HG02981 (cell line): ENCODE results near the gene KIAA1217.

ENCODE experiments used
- ATAC-seq: cut with Tn5 transposase; IDR thresholded peaks from one replicate; pipeline ENCODE4 v1.9.1; 2021; ENCODE audit warnings: mild to moderate bottlenecking, moderate library complexity; ENCODE audit not compliant: unreplicated experiment

Gene KIAA1217

DNA sequence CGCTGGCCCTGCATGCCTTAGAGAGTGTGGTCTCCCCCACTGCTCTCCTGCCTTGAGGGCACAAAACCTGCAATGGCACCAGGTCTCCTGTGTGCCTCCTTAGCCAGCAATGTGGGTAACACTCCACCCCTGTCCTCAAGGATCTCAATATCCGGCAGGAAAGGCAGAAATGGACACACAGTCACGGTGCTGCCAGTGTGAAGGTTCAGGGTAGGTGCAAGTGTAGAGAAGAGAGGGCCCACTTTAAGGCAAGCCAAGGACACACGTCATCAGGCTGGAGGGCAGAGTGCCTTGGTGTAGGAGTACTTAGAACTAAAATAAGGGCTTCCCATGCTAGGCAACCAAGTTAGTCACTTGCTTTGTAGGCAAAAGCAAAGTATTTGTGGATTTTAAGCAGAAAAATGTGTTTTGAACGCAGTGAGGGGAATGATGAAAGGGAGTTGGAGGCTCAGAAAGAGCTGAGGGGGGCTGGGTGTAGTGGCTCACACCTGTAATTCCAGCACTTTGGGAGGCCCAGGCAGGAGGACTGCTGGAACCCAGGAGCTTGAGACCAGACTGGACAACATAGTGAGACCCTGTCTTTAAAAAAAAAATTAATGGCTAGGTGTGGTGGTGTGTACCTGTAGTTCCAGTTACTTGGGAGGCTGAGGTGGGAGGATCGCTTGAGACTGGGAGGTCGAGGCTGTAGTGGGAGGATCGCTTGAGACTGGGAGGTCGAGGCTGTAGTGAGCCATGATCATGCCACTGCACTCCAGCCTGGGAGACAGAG is 361.9 kb downstream of the KIAA1217 start:
- no peak for ATAC-seq

DNA sequence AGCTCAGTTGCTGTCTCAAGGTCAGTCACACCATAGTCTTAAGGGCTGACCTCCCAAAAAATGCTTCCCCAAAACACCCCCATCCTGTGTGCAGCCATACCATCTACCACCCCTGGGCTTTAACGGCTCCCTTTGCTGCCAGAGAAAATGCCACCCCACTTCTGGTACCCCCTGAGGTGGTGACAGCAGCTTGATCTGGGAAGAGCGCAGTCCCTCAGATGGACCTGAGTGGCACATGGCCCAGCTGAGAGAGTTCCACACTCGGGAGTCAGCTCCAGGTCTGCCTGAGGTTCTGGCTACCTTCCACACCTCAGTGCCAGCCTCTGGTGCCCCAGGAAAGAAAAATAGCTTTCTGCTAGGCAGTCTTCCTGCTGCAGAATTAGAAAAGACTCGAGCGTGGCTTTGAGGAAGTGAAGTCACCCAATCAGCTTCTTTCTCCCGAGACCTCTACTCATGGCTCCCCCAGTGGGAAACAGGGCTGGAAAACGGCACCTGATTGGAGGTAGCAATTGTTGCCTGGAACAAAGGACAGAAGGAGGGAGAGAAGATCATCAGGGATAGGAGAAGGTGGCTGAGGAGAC is 363.0 kb downstream of the KIAA1217 start:
- ATAC-seq, result no peak

DNA sequence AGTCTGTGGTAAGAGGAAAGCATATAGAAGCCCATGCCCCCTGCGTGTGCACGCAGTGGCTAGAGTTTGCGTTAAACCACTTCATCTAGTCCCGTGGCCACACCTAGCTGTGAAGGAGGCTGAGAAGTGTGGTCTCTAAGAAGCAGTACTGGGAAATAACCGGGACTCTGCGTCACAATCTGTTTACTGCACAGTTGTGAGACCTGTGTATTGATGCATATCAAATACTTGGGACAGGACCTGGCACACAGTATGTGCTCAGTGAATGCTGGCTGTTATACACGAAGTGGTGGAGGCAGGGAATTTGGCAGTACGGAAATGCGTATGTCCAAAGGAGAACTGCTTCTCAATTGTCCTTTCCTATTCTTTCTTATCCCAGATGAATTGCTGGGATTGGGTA is 365.2 kb downstream of the KIAA1217 start:
- no peak for ATAC-seq

DNA sequence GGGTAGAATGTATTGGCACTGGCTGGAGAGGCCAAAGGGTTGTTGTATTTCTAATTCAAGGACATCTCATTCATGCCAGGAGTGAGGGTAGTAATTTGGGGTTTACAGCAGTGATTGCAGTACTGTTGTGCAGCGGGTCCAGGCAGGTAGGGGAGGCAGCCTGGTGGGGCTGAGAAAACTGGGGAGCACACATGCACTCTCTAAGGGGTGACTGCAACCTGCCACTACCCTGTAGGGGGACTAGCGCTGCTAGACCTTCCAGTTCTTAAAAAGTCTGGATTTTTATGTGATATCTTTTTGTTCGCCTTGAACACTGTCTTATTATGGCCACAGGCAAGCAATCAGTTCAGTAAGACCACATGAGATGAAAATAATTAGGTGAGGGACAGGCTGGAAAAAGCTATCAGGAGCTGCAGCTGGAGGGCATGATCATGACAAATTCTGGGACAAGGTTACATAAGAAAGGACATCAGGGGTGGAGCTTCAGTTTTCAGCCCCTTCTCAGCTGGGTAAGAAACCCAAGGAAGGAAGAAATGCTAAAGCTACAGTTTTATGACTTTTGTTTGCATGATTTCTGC is 365.7 kb downstream of the KIAA1217 start:
- ATAC-seq, result no peak

DNA sequence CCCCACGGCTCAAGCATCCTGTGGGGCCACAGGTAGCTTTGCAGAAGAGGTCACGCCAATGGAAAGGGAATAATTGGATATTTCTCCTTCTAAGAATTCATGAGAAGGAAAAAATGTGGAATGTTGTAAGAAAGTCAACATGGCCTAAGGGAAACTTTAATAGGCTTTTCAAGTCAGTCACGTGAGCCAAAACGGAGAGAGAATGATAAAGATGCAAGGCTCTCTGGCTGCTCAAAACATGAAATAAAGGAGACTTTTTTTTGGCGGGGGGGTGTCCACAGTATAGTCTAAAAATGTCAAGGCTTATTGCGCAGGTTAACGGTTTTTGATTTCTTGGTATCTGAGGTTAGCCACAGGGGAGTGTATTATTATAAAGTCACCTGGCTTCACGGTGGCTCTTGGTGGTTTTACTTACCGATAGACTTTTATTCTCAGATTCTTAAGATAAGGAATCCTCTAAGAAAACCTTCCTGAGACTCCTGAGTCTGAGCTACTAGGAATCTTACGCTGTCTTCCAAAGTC is 366.6 kb downstream of the KIAA1217 start:
- ATAC-seq, result no peak

DNA sequence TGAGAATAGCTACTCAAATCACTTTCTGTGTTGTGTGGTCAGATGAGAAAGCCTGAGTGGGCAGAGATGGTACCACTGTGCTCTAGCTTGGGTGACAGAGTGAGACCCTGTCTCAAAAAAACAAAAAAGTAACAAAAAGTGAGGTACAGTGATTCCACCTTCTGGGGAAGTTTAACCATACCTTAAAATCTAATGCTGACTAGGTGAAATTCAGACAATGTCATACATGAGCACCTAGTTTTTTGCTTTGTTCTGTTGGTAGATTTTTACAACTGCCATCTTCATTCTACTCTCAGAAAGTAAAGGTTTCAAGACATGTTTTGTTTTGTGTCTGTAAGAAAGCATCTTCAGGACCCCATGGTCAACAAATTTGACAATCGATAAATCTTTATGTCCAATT is 370.5 kb downstream of the KIAA1217 start:
- no peak for ATAC-seq

DNA sequence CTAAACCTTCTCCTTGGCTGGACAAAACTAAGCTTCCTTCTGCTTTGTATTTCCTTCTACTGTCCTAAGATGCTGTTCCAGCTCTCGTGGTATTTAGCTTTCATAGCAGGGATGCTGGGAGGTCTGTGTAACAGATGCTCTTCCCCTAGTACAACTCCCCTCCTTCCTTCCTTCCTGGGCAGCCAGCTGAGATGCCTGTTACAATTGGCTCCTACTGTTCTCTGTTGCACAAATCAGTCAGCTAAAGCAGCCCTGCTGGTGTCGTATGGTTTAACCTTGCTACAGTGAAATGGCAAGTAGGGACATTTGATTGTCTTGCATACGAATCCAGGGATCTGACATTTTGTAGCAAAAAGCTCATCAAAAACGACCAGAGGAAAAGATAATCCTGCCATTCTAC is 371.0 kb downstream of the KIAA1217 start:
- no peak for ATAC-seq

DNA sequence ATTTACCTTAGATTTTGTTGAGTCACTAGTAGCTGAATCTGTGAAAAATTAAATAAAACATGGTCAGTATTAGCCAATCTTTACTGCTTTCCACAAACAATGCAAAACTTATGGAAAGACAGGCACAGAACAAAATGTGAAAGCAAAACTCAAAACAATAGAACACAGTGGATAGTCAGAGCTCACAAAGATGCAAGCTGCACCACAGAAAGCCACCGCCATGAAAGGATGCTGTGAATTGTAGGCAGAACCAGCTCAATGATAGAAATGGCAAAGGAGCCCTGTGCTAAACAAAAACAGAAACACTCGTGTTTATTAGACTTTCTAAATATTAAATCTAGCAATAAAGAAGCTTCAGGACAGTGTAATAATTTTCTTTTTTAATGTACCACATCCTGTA is 380.3 kb downstream of the KIAA1217 start:
- no peak for ATAC-seq

DNA sequence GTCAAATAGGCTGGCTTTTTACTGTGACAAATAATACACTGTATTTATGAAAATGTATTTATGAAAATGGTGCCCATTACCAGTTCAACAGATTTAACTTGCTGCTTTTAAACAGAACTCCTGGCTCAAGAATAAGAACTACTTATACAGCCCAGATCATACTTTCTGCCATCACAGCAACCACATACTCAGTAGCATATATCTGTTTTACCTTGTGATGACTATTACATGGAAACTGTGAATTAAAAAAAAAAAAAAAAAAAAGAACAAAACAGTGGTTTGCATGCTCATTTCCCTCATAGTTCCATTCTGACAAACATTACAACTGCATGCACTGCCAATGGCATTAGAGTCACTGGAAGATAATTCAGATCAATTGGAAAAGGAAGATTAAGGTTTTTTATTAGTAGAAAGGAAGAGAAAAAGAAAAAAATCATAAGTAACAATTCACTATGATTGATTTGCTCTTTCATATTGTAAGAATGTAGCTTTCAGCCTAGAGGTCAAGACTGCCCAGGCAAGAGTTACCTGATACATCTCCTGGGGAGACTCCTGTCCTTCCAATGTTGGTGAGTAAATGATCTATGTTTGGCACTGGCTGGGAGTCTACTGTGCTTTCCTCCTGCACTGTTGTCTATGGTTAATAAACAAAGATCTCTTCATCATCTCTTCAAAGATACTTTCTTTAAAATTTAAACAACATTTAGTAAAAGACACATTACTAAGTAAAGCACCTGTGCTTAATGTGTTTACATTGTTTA is 381.9 kb downstream of the KIAA1217 start:
- ATAC-seq, result no peak

DNA sequence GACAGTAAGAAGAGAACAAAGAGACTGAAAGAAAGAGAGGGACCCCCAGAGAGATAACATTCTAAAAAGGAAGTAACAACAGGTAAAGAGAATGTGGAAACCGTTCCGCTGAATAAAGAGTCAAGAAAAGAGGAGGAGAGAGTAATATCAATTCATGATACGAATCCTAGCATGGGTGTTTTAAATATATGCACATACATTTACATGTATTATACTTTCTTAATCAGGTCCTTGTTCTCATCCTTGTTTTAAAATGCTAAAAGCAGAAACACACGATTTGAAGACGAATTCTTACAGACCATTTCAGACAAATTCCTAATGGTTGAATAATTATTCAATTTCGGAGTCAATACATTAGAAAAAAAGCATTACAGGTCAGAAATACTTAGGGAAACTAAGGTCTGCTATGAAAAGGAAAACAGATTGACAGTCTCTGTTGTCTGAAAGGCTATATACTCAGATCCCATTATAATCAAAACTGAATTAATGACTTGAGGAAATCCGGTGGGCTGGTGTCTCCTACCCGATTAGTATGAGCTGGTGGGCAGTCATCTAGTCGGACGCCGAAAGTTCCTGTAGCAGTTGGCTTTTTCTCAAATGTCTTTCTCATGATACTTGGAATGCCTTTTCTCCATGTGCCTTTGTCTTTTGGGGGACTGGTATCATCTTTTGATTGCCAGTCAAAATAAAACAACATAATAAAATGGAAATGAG is 387.4 kb downstream of the KIAA1217 start:
- no peak for ATAC-seq

DNA sequence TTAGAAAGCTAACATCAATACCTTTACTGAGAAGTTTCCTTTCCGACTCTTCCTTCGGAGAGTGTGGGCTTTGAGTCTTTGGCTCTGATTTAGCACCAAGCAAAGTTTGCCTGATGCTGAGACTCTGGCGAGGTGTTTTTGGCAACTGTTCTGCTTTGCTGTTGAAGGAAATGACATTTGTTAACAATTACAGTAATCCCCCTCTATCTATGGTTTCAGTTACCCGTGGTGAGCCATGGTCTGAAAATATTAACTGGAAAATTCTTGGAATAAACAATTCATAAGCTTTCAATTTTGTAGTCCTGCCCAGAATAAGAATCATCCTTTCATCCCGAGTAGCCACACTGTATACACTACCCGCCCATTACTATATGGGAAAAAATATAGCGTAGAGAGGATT is 388.5 kb downstream of the KIAA1217 start:
- ATAC-seq, result no peak
